ENCODE results near the gene NPM1. TPM values are rescaled to one million over a fixed set of nuclear protein-coding genes. Genes with fewer than 3 reads are reported as not detected.
"Not testable (repeated sequence)": the region's sequence is repeated elsewhere in the genome, so short reads cannot be mapped to it uniquely, and the experiment has no call there.

The NPM1 gene
- total and polyA plus RNA-seq, 2 donors (not counting 1 experiment from before 2014, with no cell fraction given), result 158 to 920 TPM

GRCh38 chr5:171412186-171412585 lies 24.5 kb downstream of the NPM1 start:
- Histone ChIP-seq H3K9ac (ENCODE audit: low read length) (no peak overlapping the region), H3K27me3 (replicated peaks in 1 of 4; ENCODE audit: control extremely low read depth in 1 of 4, control insufficient read depth in 3 of 4, insufficient read depth in 4 of 4, low read length in 3 of 4) (no peaks in the 10 kb centered on the region), H3K27ac (ENCODE audit: low read length in 2 of 2) (no peak overlapping the region), H3K79me2 (ENCODE audit: control insufficient read depth, insufficient read depth, low read length) (no peaks in the 10 kb centered on the region), H2AFZ (ENCODE audit: insufficient read depth, low read depth, low read length, poor library complexity, severe bottlenecking) (no peak overlapping the region), H3K4me1 (ENCODE audit: control insufficient read depth in 2 of 2, insufficient read depth in 2 of 2, low read length in 2 of 2) (no peaks in the 10 kb centered on the region), H3K9me3 (ENCODE audit: control extremely low read depth in 1 of 3, control insufficient read depth in 2 of 3, insufficient read depth in 1 of 3, low read length in 2 of 3) (no peaks in the 10 kb centered on the region), H4K20me1 (ENCODE audit: control insufficient read depth, insufficient read depth, low read length, poor library complexity, severe bottlenecking) (peaks cover 52% of the 10 kb centered on the region), H3K4me2 (replicated peaks; ENCODE audit: low read depth, low read length, poor library complexity, severe bottlenecking) (no peak overlapping the region), H3K4me3 (ENCODE audit: control extremely low read depth in 1 of 5, extremely low read depth in 1 of 5, insufficient read depth in 1 of 5, low read depth in 2 of 5, low read length in 4 of 5) (no peak overlapping the region), H3K36me3 (replicated peaks in 1 of 2; ENCODE audit: control extremely low read depth in 1 of 2, control insufficient read depth in 1 of 2, extremely low read depth in 1 of 2, insufficient read depth in 2 of 2, low read length in 1 of 2) (peaks cover 17 to 56% of the 10 kb centered on the region in 2 experiments)
- DNase-seq (no peak), ATAC-seq (ENCODE audit: low read depth) (no peak)
- whole genome bisulfite sequencing (ENCODE audit: insufficient coverage), result 97% methylated on average over 4 of the region's 5 CpGs
- TF ChIP-seq EZH2 (IDR thresholded peaks at IDR 0.05; ENCODE audit: borderline replicate concordance, insufficient read depth, low read depth, low read length, poor library complexity, severe bottlenecking) (no peak), CTCF (IDR thresholded peaks at IDR 0.05) (no peak)
- intact Hi-C loops (cut with micrococcal nuclease), result no loop called here
- Mint-ChIP-seq H3K9me3 (ENCODE audit: insufficient read depth) (no peaks in the 10 kb centered on the region), H3K27ac (no peak overlapping the region), H3K4me3 (no peak overlapping the region), H3K27me3 (no peaks in the 10 kb centered on the region), H3K4me1 (peaks cover 1% of the 10 kb centered on the region)
- POLR2A ChIA-PET, result no interaction called here
- CTCF ChIA-PET, result interaction anchor here (1.9 kb wide), 1 partner anchor 10 kb away, joined by 4 read pairs; no protein-coding TSS in a partner anchor

- Histone ChIP-seq H3K4me2 (replicated peaks; ENCODE audit: low read depth, low read length, poor library complexity, severe bottlenecking) (no peak overlapping the region), H3K36me3 (replicated peaks in 1 of 2; ENCODE audit: control extremely low read depth in 1 of 2, control insufficient read depth in 1 of 2, extremely low read depth in 1 of 2, insufficient read depth in 2 of 2, low read length in 1 of 2) (peaks cover 12 to 45% of the 10 kb centered on the region in 2 experiments), H3K9me3 (ENCODE audit: control extremely low read depth in 1 of 3, control insufficient read depth in 2 of 3, insufficient read depth in 1 of 3, low read length in 2 of 3) (no peaks in the 10 kb centered on the region), H3K9ac (ENCODE audit: low read length) (no peak overlapping the region), H3K79me2 (ENCODE audit: control insufficient read depth, insufficient read depth, low read length) (no peaks in the 10 kb centered on the region), H3K4me3 (ENCODE audit: control extremely low read depth in 1 of 5, extremely low read depth in 1 of 5, insufficient read depth in 1 of 5, low read depth in 2 of 5, low read length in 4 of 5) (no peak overlapping the region), H3K27me3 (replicated peaks in 1 of 4; ENCODE audit: control extremely low read depth in 1 of 4, control insufficient read depth in 3 of 4, insufficient read depth in 4 of 4, low read length in 3 of 4) (no peaks in the 10 kb centered on the region), H3K27ac (ENCODE audit: low read length in 2 of 2) (no peak overlapping the region), H2AFZ (ENCODE audit: insufficient read depth, low read depth, low read length, poor library complexity, severe bottlenecking) (no peak overlapping the region), H4K20me1 (ENCODE audit: control insufficient read depth, insufficient read depth, low read length, poor library complexity, severe bottlenecking) (peaks cover 40% of the 10 kb centered on the region), H3K4me1 (ENCODE audit: control insufficient read depth in 2 of 2, insufficient read depth in 2 of 2, low read length in 2 of 2) (peaks cover under 1 to 1% of the 10 kb centered on the region in 2 donors)
- no peak overlapping the region for H3K4me3 Mint-ChIP-seq
- H3K27ac Mint-ChIP-seq, result no peak overlapping the region
- ChIA-PET POLR2A (no interaction called here), CTCF (interaction anchor here (0.7 to 1.9 kb wide), 2 partner anchors 9 to 188 kb away, joined by 4 read pairs; no protein-coding TSS in a partner anchor)
- DNase-seq, result no peak
- no CpG with 5 or more reads among the region's 3 CpGs for WGBS (ENCODE audit: insufficient coverage)
- no peaks in the 10 kb centered on the region for H3K27me3 Mint-ChIP-seq
- peaks cover 2% of the 10 kb centered on the region for H3K4me1 Mint-ChIP-seq
- no peaks in the 10 kb centered on the region for H3K9me3 Mint-ChIP-seq (ENCODE audit: insufficient read depth)
- intact Hi-C loops (cut with micrococcal nuclease), result no loop called here
- no peak for ATAC-seq (ENCODE audit: low read depth)
- TF ChIP-seq CTCF (IDR thresholded peaks at IDR 0.05) (no peak), EZH2 (IDR thresholded peaks at IDR 0.05; ENCODE audit: borderline replicate concordance, insufficient read depth, low read depth, low read length, poor library complexity, severe bottlenecking) (no peak)
These were observed 25.7 kb downstream of the NPM1 start for GRCh38 chr5:171413153-171413910.

GRCh38 chr5:171413993-171414392 lies 26.3 kb downstream of the NPM1 start:
- H3K36me3 ChIP-seq (replicated peaks in 1 of 2; ENCODE audit: control extremely low read depth in 1 of 2, control insufficient read depth in 1 of 2, extremely low read depth in 1 of 2, insufficient read depth in 2 of 2, low read length in 1 of 2), result peaks cover 11 to 38% of the 10 kb centered on the region in 2 experiments
- POLR2A ChIA-PET, result not testable (repeated sequence)

More at GRCh38 chr5:171413993-171414392, 26.3 kb downstream of the NPM1 start:
- H3K4me3 ChIP-seq (ENCODE audit: control extremely low read depth in 1 of 5, extremely low read depth in 1 of 5, insufficient read depth in 1 of 5, low read depth in 2 of 5, low read length in 4 of 5); intact Hi-C loops (cut with micrococcal nuclease); H2AFZ ChIP-seq (ENCODE audit: insufficient read depth, low read depth, low read length, poor library complexity, severe bottlenecking); H3K9ac ChIP-seq (ENCODE audit: low read length); ATAC-seq (ENCODE audit: low read depth); H3K79me2 ChIP-seq (ENCODE audit: control insufficient read depth, insufficient read depth, low read length); H3K9me3 Mint-ChIP-seq (ENCODE audit: insufficient read depth); H3K9me3 ChIP-seq (ENCODE audit: control extremely low read depth in 1 of 3, control insufficient read depth in 2 of 3, insufficient read depth in 1 of 3, low read length in 2 of 3); H3K4me1 ChIP-seq (ENCODE audit: control insufficient read depth in 2 of 2, insufficient read depth in 2 of 2, low read length in 2 of 2); H3K27me3 Mint-ChIP-seq; H3K27ac ChIP-seq (ENCODE audit: low read length in 2 of 2); DNase-seq; H3K27ac Mint-ChIP-seq; H3K4me1 Mint-ChIP-seq; H3K4me3 Mint-ChIP-seq; H3K27me3 ChIP-seq (replicated peaks in 1 of 4; ENCODE audit: control extremely low read depth in 1 of 4, control insufficient read depth in 3 of 4, insufficient read depth in 4 of 4, low read length in 3 of 4); H3K4me2 ChIP-seq (replicated peaks; ENCODE audit: low read depth, low read length, poor library complexity, severe bottlenecking): not testable (repeated sequence)
- peaks cover 34% of the 10 kb centered on the region for H4K20me1 ChIP-seq (ENCODE audit: control insufficient read depth, insufficient read depth, low read length, poor library complexity, severe bottlenecking)
- CTCF ChIA-PET, result interaction anchor here (1.9 kb wide), 1 partner anchor 8 kb away, joined by 4 read pairs; no protein-coding TSS in a partner anchor
- 87% methylated on average over 3 of the region's 5 CpGs for WGBS (ENCODE audit: insufficient coverage)

All from B cell (primary cell).